ENCODE measurements around the gene RNPS1.
"Not testable (repeated sequence)": the region's sequence is repeated elsewhere in the genome, so short reads cannot be mapped to it uniquely, and the experiment has no call there.

RNPS1 gene

DNA sequence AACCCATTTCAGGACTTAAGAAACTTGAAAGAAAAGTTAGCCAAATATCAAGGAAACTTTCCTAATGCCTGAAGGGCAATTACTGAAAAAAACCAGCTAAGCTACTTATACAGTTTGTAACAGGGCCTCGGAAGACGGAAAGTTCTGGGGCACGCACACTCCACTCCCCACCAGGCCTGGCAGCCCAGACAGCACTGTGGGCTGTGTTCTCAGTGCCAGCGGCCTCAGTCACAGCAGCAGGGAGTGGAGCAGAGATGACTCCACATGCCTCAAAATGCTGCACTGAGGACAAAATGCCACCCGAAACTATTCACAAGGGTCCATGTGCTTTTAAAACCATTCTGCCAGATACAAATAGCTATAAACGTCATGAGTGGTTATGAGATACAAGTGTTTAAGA, 10.2 kb downstream of the RNPS1 start:
- no peak for DNase-seq (ENCODE audit: low read depth in 2 of 2)

DNA sequence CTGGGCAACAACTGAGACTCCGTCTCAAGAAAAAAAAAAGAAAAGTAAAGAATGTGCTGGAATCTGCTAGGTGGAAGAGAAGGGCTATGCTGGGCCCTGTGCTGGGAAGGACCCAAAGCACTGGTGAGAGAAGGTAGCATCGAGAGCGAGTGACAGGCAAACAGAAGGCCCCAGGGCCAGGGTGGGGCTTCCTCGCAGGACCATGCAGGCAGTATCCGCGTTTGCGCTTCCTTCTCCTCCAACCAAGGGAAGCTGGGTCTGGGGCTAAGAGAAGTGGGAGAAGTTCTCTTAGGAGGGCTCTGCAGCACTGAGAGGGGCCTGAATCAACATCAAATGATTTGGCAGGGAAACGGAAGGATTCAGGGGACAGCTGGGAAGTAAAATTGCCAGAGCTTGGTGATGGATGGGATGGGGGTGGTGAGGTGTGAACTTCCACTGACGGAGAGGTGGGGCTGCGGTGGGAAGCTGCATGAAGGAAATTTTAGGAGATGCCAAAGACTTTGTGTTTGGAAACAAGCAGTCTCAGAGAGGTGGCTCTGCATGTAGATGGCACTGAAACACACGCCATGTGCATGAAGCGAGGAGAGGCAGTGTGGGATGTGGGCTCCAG, 11.3 kb downstream of the RNPS1 start:
- DNase-seq (ENCODE audit: low read depth in 2 of 2) = no peak

DNA sequence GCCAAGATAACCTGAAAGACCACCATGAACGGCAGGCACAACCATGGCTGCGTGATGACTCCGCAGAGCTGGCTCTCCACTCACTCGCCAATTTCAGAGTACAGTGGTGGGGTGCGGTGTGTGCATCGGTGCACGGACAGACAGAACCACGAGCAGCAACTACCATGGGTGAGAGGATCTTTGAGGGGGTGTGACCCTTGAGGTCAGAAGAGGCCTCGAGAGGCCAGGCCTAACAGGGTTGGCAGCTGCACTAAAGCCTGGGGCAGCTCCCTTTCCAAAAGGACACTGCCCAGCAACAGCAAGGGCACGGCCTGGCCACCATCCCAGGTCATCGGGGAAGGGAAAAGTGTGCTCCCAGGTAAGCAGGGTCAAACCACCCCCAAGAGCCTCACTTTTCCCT, 14.6 kb downstream of the RNPS1 start:
- no peak for DNase-seq (ENCODE audit: low read depth in 2 of 2)

DNA sequence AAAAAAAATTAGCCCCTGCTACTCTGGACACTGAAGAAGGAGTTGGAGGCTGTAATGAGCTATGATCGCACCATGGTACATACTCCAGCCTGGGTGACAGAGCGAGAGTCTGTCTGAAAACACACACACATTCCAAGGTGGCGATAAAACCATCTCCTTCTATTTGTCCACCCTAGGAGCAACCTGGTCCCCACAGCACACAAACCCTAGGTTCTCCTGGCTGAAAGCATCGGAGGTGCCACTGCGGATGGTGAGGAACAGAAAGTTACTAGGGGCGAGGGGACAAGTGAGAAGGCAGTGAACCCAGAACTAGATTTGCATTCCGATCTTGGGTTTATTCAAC, 15.1 kb downstream of the RNPS1 start:
- no peak for DNase-seq (ENCODE audit: low read depth in 2 of 2)

DNA sequence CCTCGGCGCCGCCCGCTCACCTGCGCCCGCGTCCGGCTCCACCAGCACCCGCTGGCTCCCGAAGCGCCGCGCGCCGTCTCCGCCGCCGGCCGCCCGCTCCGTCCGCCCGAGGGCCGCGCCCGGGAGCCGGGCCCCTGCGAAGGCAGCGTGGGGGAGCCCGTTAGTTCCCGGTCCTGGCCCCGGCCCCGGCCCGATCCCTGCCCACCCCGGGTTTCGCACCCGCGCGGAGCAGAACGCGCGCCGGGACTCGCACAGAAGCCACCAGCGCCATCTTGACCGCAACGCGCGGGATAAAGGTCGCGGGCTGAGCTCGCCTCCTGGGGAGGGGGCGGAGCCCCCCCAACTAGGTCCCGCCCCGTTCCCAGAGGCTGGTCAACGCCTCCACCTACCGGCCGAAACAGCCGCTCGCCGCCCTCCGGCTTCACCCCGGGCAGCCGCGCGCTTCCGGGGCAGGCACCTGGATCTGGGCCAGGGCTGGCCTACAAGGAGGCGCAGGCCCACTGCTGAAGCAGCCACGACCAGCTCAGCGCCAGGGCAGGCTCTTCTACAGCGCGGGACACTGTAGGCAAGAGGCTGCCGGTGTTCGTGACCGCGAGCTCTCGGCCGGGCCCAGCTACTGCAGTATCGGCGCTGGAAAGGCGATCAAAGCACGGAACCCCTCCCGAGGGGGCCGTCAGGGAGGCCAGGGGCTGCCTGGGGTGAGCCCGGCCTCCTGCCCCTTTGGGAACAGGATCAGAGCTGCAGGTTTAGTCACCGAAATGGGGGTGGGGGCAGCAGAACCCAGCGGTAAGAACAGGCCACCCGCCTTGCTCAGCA, 16.4 kb downstream of the RNPS1 start, which contains the start of gene ECI1:
Gene ECI1 (minus strand): TSS at position 292 of the 816 bp plus-strand sequence. CDS start 21 bp downstream, at position 271.
- DNase-seq (ENCODE audit: low read depth in 2 of 2) = peak; percentile 62 to 77

DNA sequence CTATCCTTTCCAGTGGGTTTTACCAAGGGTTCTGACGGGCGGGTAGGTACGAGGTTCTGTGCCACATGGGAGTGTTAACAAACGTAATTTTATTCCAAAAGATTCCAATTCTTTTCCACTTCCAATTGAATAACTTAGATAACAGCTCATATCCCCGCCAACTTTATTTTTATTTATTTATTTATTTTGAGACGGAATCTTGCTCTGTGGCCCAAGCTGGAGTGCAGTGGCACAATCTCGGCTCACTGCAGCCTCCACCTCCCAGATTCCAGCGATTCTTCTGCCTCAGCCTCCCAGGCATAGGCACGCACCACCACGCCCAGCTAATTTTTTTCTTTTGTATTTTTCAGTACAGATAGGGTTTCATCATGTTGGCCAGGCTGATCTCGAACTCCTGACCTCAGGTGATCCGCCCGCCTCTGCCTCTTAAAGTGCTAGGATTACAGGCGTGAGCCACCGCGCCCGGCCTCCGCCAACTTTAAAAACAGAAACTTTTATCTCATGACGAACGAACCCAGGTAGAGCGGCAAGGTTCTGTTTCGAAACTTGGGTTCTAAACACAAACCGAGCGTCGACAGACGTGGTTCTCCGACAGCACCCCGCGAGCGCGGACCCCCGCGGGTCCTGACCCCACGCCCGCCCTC, 17.2 kb downstream of the RNPS1 start:
- DNase-seq (ENCODE audit: low read depth in 2 of 2) = peak in 1 of 2 donors; percentile 39

DNA sequence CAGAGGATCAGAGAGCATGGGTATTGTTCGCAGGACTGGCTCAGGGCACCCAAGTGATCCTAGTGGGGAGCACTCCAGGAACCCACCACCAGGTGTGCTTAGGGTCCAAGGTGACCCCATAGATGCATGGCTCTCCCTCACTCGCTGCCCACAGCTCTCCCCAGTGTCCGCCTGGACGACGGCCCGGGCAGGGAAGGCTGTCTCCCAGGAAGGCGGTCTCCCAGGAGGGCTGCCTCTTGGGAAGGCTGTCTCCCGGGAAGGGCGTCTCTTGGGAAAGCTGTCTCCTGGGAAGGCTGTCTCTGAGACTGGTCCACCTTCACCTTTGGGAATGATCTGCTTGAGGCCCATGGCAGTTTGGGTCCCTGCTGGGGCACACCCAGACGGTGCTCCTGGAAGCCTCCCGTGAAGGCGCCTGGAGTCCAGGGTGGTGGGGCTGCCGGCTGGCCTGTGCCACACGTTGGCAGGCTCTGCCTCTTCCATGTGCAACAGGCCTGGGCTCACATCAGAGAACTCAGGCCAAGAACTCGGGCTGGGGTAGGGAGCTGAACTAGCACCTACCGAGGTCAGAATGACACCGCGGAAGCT, 21.5 kb downstream of the RNPS1 start:
- no peak for DNase-seq (ENCODE audit: low read depth in 2 of 2)

DNA sequence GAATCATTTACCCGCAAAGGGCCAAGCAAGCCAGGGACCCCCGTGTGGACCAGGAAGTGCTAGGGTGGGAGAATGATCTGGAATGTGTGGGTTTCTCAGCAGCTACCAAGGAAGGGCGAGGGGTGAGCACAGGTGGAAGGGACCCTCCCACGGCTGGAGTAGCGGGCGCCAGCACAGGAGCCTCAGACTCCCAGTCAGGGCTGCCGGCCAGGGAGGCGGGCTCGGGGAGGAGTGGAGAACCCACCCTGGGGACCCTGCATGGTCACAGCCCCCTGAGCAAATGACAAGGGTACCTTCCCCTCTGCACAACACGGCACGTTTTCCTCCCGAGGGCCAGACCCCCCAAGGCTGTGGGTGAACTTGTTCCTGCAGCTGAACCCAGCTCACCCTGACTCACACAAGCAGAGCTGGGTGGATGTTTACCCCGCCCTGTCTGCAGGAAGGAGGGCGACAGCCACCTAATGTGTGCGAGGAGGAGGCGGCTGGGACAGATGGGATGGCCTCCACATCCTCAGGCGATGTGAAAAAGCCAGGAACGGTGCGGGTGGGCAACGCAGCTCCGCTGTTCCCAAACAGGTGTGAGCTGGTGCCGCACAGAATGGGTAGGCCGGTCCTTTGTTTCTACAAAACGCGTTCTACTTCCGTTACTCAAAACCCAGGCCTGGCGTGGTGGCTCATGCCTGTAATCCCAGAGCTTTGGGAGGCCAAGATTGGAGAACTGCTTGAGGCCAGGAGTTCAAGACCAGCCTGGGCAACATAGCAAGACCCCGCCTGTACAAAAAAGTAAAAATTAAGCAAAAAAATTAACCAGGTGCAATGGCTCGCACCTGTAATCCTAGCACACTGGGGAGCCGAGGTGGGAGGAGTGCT, 22.8 kb downstream of the RNPS1 start:
- DNase-seq (ENCODE audit: low read depth in 2 of 2) = no peak

DNA sequence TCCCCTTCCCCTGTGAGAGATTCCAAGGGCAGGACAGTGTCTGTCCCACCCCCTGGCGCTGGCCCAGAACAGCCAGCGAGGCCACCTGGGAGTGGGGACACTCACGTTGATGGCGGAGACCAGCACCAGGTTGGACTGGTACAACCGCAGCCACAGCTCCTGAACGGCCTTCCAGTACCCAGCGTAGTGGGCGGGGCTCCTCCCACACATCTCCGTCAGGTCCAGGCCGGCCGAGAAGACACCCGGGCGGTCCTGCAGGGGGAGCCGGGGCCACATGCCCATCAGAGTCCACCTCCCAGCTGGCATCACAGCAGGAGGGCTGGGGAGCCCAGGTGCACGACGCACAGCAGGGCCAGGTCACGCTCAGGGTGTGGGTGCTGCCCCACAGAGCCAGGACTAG, 23.6 kb downstream of the RNPS1 start:
- no peak for DNase-seq (ENCODE audit: low read depth in 2 of 2)

DNA sequence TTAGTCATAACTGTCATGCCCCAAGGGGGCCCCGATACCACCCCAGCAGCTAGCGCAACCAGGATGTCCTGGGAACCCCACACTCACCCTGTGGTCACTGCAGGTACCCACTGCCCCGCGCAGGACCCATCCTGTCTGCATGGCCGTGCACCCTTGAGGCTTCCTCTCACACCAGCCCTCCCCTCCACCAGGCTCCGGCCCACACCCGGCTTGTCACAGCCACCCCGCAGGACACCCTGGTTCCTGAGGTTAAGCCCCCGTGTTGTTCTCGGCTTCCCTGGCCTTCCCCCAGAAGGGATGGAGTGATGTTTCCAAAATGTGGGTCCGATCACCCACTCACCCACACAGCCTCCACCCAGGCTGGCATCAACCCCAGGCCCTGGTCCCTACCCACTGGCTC, 24.1 kb downstream of the RNPS1 start:
- DNase-seq (ENCODE audit: low read depth in 2 of 2) = no peak

DNA sequence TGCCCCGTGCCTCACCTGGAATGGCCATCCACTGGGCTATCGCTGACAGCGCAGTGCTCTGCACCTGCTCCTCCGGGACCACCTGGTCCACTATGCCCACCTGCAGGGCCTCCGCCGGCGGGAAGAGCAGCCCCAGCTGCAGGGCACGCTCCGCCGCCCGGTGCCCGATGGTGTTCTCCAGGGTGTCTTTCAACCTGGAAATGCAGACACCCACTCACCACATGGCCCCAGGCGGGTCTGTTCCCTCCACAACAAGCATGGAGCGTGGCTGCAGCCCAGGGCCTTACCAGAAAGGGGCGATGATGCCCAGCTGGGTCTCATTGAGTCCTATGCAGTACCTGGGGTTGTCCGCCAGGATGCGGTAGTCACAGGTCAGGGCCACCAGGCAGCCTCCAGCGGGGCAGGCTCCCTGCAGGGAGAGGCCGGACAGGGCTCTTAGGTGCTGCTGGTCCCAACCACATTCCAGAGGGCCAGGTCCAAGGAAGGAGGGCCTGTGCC, 24.8 kb downstream of the RNPS1 start:
- DNase-seq (ENCODE audit: low read depth in 2 of 2) = no peak

DNA sequence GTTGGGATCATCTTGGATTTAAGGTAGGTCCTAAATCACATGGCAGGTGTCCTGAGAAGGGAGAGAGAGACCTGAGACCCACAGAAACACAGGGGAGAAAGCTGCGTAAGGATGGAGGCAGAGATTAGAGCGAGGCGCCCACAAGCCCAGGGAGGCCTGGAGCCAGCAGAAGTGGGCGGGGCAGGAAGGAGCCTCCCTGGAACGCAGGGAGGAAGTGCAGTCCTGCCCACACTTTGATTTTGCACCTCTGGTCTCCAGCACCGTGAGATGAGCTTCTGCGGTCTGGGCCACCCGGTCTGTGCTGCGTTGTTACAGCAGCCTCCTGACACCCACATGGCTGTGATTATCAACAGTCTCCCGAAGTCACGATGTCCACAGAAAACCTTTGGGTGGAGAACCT, 25.3 kb downstream of the RNPS1 start:
- DNase-seq (ENCODE audit: low read depth in 2 of 2) = no peak

DNA sequence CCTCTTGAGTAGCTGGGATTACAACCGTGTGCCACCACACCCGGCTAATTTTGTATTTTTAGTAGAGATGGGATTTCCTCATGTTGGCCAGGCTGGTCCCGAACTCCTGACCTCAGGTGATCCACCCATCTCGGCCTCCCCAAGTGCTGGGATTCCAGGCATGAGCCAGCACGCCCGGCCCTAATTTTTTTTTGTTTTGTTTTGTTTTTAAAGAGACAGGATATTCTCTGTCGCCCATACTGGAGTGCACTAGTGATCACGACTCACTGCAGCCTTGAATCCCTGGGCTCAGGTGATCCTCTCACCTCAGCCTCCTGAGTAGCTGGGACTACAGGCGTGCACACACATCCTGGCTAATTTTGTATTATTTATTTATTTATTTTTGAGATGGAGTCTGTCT, 27.6 kb downstream of the RNPS1 start:
- DNase-seq (ENCODE audit: low read depth in 2 of 2) = not testable (repeated sequence)

DNA sequence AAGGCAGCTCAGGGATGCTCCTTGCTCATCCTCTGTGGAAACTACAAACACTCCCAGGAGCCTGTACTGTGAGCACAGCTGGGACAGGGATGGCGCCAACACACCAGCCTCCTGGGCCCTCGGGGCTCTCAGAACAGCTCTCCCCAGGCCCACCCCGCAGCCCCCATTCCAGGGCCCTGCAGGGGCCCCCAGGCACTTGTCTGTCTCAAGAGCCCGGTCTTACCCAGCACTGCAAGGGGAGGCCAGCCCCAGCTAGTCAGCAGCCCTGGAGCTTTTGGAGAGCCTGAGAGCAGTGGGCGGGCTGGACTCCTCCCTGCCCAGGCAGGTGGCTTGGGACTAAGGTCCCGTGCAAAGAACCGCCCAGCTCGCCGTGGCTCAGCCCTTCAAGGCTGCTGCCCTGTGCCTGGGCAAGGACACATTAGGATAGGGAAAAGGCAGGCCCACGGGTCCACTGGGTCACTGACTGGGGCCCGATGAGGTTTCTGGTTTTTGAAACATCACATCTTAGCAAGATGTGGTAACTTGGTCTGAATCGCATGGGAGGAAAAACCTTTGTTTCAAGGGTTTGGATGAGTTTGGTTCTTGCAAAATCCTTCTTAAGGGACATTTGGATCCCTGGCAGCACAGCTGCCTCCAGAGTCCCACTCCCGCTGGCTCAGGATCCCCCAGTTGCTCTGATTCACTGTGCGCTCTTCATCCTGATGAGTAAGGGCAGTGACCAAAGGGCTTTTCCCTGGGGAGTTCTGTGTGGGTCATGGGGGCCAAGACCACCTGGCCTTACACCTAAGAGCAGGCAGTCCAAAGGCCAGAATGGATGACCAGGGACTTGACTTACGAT, 28.9 kb downstream of the RNPS1 start:
- DNase-seq (ENCODE audit: low read depth in 2 of 2) = no peak

DNA sequence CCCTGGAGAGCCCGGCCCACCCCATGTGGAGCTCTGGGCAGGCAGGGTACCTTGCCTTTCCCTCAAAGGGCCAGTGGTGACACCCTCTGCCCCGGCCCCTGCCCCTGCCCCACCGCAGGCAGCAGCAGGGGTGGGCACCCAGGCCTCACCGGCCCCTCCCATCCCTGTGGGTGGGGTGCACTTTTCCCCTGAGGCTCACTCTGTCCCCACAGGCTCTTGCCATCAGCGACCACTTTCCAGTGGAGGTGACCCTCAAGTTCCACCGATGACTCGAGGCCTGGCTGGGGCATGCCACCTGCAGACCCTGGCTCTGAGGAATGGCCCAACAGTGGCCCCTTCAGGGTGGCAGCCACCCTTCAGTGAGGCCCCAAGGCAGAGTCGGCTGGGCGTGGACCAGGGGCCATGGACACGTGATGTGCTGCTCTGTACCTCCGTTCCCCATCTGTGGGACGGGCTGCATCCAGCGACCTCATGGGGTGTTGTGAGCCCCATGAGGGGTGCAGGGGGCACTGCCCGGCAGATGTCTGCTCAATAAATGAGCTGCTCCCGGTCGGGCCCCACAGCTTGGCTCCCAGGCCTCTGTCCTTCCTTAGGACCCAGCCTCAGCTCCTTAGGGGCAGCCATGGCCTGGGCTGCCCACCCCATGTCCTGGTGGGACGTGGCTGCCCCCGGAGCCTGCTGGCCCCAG, 29.6 kb downstream of the RNPS1 start:
- no peak for DNase-seq (ENCODE audit: low read depth in 2 of 2)

DNA sequence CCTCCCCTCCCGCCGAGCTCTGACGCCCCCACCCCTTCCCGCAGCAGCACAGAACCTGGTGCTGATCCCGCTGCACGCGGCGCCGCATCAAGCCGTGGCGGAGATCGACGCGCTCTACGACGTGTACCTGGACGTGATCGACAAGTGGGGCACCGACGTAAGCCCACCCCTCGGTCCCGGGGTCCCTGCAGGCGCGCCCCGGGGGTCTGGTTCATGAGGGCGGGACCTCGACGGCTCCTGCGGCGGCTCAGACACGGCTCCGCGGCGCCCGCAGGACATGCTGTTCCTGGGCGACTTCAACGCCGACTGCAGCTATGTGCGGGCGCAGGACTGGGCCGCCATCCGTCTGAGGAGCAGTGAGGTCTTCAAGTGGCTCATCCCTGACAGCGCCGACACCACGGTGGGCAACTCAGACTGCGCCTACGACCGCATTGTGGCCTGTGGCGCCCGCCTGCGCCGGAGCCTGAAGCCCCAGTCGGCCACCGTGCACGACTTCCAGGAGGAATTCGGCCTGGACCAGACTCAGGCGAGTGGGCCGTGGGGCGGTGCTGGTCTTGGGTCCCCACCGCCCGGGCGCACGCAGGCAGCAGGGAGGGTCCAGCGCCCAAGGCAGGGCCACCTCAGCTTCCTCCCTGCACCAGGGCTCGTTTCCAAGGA, 30.3 kb downstream of the RNPS1 start:
- no peak for DNase-seq (ENCODE audit: low read depth in 2 of 2)

DNA sequence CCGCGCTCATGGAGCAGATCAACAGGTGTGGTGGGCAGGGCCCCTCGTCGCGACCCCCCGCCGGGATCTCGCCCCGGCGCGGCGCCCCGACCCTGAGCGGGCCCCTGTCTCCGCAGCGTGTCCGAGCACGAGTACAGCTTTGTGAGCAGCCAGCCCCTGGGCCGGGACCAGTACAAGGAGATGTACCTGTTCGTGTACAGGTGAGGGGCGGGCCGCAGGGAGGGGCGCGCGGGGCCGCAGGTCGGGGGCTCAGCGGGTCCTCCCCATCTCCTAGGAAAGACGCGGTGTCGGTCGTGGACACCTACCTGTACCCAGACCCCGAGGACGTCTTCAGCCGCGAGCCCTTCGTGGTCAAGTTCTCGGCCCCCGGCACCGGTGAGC, 30.8 kb downstream of the RNPS1 start:
- DNase-seq (ENCODE audit: low read depth in 2 of 2) = no peak

DNA sequence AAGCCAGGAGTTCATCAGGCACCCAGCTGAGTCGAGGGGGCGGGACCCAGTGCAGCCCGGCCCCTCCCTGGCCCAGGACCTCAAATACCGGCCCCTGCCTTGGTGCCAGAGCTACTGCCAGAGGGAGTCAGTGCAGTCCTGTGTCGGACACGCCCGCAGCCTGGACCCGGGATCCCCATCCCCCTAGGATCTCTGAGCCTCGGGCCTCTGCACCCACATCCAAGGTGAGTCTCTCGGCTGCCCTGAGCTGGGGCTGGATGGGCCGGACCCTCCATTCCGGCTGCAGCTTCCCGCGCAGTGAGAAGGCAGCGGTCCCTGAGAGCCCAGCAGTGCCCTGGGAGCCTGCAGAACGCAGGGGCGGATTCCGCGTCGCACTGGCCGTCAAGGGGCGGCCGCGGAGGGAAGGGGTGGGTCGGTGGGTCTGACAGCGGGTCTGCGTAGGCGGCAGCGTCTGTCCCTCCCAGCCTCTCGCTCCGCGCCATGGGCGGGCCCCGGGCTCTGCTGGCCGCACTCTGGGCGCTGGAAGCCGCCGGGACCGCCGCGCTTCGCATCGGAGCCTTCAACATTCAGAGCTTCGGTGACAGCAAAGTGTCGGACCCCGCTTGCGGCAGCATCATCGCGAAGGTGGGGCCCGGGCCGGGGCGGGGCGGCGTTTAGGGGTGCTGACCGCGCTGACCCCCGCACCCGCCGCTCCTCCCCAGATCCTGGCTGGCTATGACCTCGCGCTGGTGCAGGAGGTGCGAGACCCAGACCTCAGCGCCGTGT, 31.4 kb downstream of the RNPS1 start, which contains the start of gene DNASE1L2:
Gene DNASE1L2 (plus strand): TSS at position 108 of the 765 bp plus-strand sequence. CDS start 373 bp downstream, at position 481.
- no peak for DNase-seq (ENCODE audit: low read depth in 2 of 2)

All from activated CD4-positive, alpha-beta T cell treated with anti-CD3 and anti-CD28 coated beads for 24 hours (primary cell).